Astrocyte (in vitro differentiated cells and primary cell): ENCODE results near the gene POLG2. TPM values are rescaled to one million over a fixed set of nuclear protein-coding genes. Genes with fewer than 3 reads are reported as not detected.

ENCODE experiments used
- DNase-seq: peaks from one replicate; pipeline ENCODE4 v3.0.0-alpha.2; 2010; ENCODE audit warnings: low read depth
- FAIRE-seq: peaks from 2 replicates; lab custom pipeline; 2011; peaks lifted over from hg19 to GRCh38; lab: Jason Lieb, UNC
- H2AFZ ChIP-seq: 2 replicates; pipeline ENCODE4 v1.6.0; 2012; ENCODE audit warnings: low read depth, low read length, inconsistent platforms
- H3K27ac ChIP-seq: 2 replicates; pipeline ENCODE4 v1.5.1; 2011; ENCODE audit warnings: low read depth, low read length, inconsistent platforms
- H3K27me3 ChIP-seq: 2 replicates; pipeline ENCODE4 v1.6.0; 2011; ENCODE audit warnings: low read length, inconsistent platforms; ENCODE audit not compliant: insufficient read depth
- H3K36me3 ChIP-seq: 2 replicates; pipeline ENCODE4 v1.5.1; 2011; ENCODE audit warnings: low read length, inconsistent platforms; ENCODE audit not compliant: insufficient read depth
- H3K4me1 ChIP-seq: 2 replicates; pipeline ENCODE4 v1.5.1; 2011; ENCODE audit warnings: low read length, inconsistent platforms; ENCODE audit not compliant: insufficient read depth
- H3K4me2 ChIP-seq: 2 replicates; pipeline ENCODE4 v1.6.0; 2012; ENCODE audit warnings: low read length, inconsistent platforms
- H3K4me3 ChIP-seq: 2 replicates; pipeline ENCODE4 v1.5.1; 2011; ENCODE audit warnings: low read depth, mild to moderate bottlenecking, low read length, inconsistent platforms; ENCODE audit not compliant: insufficient read depth
- H3K79me2 ChIP-seq: 2 replicates; pipeline ENCODE4 v1.6.0; 2012; ENCODE audit warnings: mild to moderate bottlenecking, low read length, inconsistent platforms; ENCODE audit not compliant: insufficient read depth
- H3K9ac ChIP-seq: 2 replicates; pipeline ENCODE4 v1.6.0; 2012; ENCODE audit warnings: mild to moderate bottlenecking, low read length, inconsistent platforms
- H3K9me3 ChIP-seq: 2 replicates; pipeline ENCODE4 v1.5.1; 2012; ENCODE audit warnings: low read depth, mild to moderate bottlenecking, low read length, inconsistent platforms; ENCODE audit not compliant: insufficient read depth
- H4K20me1 ChIP-seq: 2 replicates; pipeline ENCODE4 v1.6.0; 2012; ENCODE audit warnings: low read length, inconsistent platforms; ENCODE audit not compliant: insufficient read depth
- H3K27ac Mint-ChIP-seq: one replicate; pipeline ENCODE4 v1.8.0; 2021; ENCODE audit warnings: mild to moderate bottlenecking, mixed read lengths; ENCODE audit not compliant: unreplicated experiment
- H3K27me3 Mint-ChIP-seq: one replicate; pipeline ENCODE4 v1.8.0; 2021; ENCODE audit warnings: low read depth, mixed read lengths; ENCODE audit not compliant: unreplicated experiment
- H3K36me3 Mint-ChIP-seq: one replicate; pipeline ENCODE4 v1.8.0; 2021; ENCODE audit warnings: low read depth, mixed read lengths; ENCODE audit not compliant: unreplicated experiment
- H3K4me1 Mint-ChIP-seq: one replicate; pipeline ENCODE4 v1.8.0; 2021; ENCODE audit warnings: low read depth, mixed read lengths; ENCODE audit not compliant: unreplicated experiment
- H3K4me3 Mint-ChIP-seq: one replicate; pipeline ENCODE4 v1.8.0; 2021; ENCODE audit warnings: mild to moderate bottlenecking, moderate library complexity, mixed read lengths; ENCODE audit not compliant: unreplicated experiment
- H3K9me3 Mint-ChIP-seq: one replicate; pipeline ENCODE4 v1.8.0; 2021; ENCODE audit warnings: mild to moderate bottlenecking, mixed read lengths; ENCODE audit not compliant: unreplicated experiment
- EZH2 ChIP-seq: IDR thresholded peaks from 2 replicates; pipeline ENCODE4 v1.6.1; 2012; ENCODE audit warnings: mild to moderate bottlenecking, low read length, inconsistent platforms; ENCODE audit not compliant: insufficient read depth
- total RNA-seq: library from RNA; stranded (reverse); gene quantifications from 2 replicates; pipeline ENCODE4 v1.2.1, GENCODE V29; 2021
- TF ChIP-seq, protein P1 (sequence below): IDR thresholded peaks from 2 replicates; pipeline ENCODE4 v1.5.1; 2011; ENCODE audit warnings: low read depth, mild to moderate bottlenecking, inconsistent platforms, low read length, moderate library complexity; ENCODE audit not compliant: insufficient read depth

Gene POLG2
- total RNA-seq, 1 donor from 2014 or later: 16.2 TPM

DNA sequence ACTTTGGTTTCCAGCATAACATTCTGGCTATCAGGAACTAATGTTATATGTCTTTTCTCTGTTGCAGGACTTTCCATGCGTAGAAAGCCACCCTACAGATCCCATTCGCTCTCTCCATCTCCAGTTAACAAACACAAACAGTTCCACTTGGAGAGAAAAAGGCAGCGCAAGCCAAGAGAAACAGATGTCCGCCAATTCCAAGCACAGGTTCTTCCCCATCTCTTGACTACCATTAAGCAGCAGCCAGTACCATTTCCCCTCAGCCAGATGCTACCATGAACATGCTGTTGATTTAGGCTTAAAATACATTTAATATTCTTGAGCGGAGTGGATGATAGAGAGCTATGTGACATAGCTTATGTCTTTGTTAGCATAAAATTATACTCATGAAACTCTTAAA lies 32.4 kb upstream of the POLG2 start:
- H3K4me3 ChIP-seq: no peak overlapping the region
- DNase-seq: no peak
- Mint-ChIP-seq H3K4me3 (no peak overlapping the region), H3K4me1 (peaks cover 20% of the 10 kb centered on the region), H3K9me3 (peaks cover 1% of the 10 kb centered on the region), H3K36me3 (peaks cover 19% of the 10 kb centered on the region), H3K27me3 (no peaks in the 10 kb centered on the region), H3K27ac (no peak overlapping the region)
- no peaks in the 10 kb centered on the region for H3K4me1 ChIP-seq
- H4K20me1 ChIP-seq: peaks cover 14% of the 10 kb centered on the region
- FAIRE-seq: no peak
- H3K79me2 ChIP-seq: no peaks in the 10 kb centered on the region
- H3K27me3 ChIP-seq: no peaks in the 10 kb centered on the region
- peaks cover 75% of the 10 kb centered on the region for H3K36me3 ChIP-seq
- H2AFZ ChIP-seq: no peak overlapping the region
- no peaks in the 10 kb centered on the region for H3K9me3 ChIP-seq
- no peak overlapping the region for H3K4me2 ChIP-seq
- no peak overlapping the region for H3K9ac ChIP-seq
- TF ChIP-seq, protein P1, sequence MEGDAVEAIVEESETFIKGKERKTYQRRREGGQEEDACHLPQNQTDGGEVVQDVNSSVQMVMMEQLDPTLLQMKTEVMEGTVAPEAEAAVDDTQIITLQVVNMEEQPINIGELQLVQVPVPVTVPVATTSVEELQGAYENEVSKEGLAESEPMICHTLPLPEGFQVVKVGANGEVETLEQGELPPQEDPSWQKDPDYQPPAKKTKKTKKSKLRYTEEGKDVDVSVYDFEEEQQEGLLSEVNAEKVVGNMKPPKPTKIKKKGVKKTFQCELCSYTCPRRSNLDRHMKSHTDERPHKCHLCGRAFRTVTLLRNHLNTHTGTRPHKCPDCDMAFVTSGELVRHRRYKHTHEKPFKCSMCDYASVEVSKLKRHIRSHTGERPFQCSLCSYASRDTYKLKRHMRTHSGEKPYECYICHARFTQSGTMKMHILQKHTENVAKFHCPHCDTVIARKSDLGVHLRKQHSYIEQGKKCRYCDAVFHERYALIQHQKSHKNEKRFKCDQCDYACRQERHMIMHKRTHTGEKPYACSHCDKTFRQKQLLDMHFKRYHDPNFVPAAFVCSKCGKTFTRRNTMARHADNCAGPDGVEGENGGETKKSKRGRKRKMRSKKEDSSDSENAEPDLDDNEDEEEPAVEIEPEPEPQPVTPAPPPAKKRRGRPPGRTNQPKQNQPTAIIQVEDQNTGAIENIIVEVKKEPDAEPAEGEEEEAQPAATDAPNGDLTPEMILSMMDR: no peak
- TF ChIP-seq EZH2: no peak
- no peak overlapping the region for H3K27ac ChIP-seq

DNA sequence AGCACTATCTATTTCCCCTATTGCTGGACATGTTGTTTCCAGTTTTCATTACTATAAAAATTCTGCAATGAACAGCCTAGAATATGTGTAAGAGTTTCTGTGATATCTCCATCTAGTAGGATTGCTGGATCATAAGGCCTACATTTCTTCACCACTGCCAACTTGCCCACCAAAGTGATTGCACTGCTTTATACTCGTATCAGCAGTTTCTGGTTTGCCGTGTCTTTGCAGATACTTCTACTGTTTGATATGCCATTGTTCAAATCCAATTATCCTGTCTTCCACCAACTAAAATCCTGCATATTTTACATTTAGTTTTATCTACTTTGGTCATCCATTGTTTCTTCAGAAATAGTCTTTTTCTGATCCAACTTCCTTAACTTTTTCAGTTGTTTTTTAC lies 31.1 kb upstream of the POLG2 start:
- DNase-seq (no peak), FAIRE-seq (no peak)
- no peak overlapping the region for H3K4me3 Mint-ChIP-seq
- H3K27ac Mint-ChIP-seq: peak overlapping the region; percentile 12
- peaks cover 1% of the 10 kb centered on the region for H3K9me3 Mint-ChIP-seq
- Histone ChIP-seq H3K27me3 (no peaks in the 10 kb centered on the region), H3K27ac (no peak overlapping the region), H3K4me1 (no peaks in the 10 kb centered on the region), H2AFZ (no peak overlapping the region), H3K79me2 (peaks cover 4% of the 10 kb centered on the region), H3K9me3 (no peaks in the 10 kb centered on the region), H3K4me2 (no peak overlapping the region), H3K9ac (no peak overlapping the region), H3K36me3 (peaks cover 74% of the 10 kb centered on the region), H4K20me1 (peaks cover 11% of the 10 kb centered on the region), H3K4me3 (no peak overlapping the region)
- no peaks in the 10 kb centered on the region for H3K27me3 Mint-ChIP-seq
- H3K4me1 Mint-ChIP-seq: peaks cover 21% of the 10 kb centered on the region
- no peak for TF ChIP-seq EZH2
- peaks cover 19% of the 10 kb centered on the region for H3K36me3 Mint-ChIP-seq

DNA sequence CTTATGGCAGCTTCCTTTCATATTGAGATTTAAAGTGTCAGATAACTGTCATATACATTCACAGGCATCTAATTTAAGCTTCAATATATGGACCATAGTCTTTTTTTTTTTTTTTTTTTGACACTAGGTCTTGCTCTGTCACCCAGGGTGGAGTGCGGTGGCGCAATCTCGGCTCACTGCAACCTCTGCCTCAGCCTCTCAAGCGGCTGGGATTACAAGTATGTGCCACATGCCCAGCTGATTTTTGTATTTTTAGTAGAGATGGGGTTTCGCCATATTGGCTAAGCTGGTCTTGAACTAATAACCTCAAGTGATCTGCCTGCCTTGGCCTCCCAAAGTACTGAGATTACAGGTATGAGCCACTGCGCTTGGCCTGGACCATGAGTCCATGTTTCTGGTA lies 23.5 kb upstream of the POLG2 start:
- H2AFZ ChIP-seq: no peak overlapping the region
- peaks cover 11% of the 10 kb centered on the region for H3K79me2 ChIP-seq
- Mint-ChIP-seq H3K9me3 (no peaks in the 10 kb centered on the region), H3K27me3 (no peaks in the 10 kb centered on the region), H3K27ac (no peak overlapping the region), H3K36me3 (peaks cover 9% of the 10 kb centered on the region), H3K4me1 (peaks cover 3% of the 10 kb centered on the region), H3K4me3 (no peak overlapping the region)
- H3K27me3 ChIP-seq: no peaks in the 10 kb centered on the region
- H3K36me3 ChIP-seq: peaks cover 46% of the 10 kb centered on the region
- no peak overlapping the region for H3K4me3 ChIP-seq
- H4K20me1 ChIP-seq: peaks cover 28% of the 10 kb centered on the region
- no peak overlapping the region for H3K27ac ChIP-seq
- no peak for TF ChIP-seq EZH2
- TF ChIP-seq, protein P1: no peak
- DNase-seq (no peak), FAIRE-seq (no peak)
- no peaks in the 10 kb centered on the region for H3K4me1 ChIP-seq
- no peak overlapping the region for H3K4me2 ChIP-seq
- H3K9ac ChIP-seq: no peak overlapping the region
- H3K9me3 ChIP-seq: no peaks in the 10 kb centered on the region
